T-helper 9 cell (primary cell): ENCODE measurements around the gene OR2V1.
"Not testable (repeated sequence)": the region's sequence is repeated elsewhere in the genome, so short reads cannot be mapped to it uniquely, and the experiment has no call there.

ENCODE experiments used
- DNase-seq: peaks from one replicate; pipeline ENCODE4 v3.0.0-alpha.2; 2020

The OR2V1 gene

DNA sequence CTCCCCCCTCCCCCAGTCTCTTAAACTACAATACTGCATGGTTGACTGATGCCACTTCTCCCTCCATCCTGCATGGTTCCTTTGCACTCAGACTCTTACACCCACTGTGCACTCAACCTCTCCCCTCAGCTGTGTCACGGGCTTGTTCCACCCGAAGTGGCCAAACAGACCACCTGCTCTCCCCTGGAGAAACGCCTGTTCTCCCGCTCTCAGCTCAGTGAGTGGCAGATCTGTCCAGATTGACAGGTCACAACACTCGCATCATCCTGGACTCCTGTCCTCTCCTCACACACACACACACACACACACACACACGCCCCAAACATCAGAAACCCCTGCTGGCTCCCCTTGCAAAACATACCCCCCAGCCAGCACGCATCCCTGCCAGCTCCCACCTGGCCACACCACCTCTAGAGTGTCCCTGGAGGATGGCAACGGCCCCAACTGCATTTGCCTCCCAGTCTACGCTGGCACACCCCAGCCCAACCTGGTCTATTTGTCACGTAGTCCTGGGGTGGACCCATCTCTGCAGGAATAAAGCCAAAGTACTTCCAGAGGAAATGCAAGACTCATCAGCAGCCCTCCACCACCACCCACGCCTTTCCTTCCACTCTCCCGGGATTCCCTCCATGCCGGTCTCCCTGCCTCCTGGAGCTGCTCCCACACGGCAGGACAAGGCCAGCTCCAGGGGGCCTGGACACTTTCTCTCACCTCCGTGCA lies 2.9 kb downstream of the OR2V1 start:
- no peak for DNase-seq

DNA sequence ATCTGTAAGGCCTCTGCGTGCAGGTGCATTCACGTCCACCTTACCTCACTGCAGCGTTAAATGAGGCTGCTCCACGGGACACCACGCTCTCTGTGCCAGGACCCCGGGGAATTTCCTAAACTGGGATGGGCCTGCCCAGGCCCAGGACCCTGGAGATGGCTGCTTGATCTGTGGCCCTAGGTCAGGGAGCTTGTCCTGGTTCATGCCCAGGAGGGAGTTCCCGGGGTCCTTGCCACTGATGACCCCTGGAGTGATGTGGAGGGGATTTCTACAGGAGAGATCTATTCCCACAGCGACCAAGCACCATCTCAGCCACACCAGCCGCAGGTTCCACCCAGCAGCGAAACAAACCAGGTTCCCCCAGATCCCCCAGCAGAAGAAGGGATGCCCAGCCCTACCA lies 3.5 kb downstream of the OR2V1 start:
- no peak for DNase-seq

DNA sequence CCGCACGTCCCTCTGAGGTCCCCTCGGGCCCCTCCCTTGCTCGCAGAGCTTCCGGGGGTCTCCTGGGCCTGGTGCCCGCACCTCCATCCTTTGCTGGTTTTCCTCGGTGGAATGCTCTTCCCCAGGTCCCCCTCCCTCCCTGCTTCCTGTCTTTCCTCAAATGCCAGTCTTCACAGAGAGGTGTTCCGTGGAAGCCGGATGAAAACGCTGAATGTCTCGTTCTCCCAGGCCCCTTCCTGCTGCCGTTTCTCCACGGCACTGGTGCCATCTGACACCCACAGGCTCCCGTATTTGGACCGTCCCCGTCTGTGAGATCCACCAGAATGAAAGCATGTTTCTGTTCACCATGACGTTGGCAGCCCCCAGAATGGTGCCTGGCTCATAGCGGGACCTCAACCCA lies 4.1 kb downstream of the OR2V1 start:
- no peak for DNase-seq

DNA sequence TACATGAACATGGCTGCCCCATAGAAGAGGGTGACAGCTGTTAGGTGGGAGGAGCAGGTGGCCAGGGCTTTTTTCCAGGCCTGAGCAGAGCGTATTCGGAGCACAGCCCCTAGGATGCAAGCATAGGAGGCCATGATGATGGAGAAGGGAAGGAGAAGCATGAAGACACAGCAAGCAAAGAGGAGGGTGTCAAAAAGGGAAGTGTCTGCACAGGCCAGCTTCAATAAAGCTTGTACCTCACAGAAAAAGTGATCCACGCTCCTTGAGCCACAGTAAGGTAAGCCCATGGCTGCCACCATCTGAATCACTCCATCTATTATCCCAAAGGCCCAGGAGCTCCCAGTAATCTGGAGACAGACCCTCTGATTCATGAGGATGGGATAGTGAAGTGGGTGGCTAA lies 6.4 kb downstream of the OR2V1 start:
- no peak for DNase-seq

DNA sequence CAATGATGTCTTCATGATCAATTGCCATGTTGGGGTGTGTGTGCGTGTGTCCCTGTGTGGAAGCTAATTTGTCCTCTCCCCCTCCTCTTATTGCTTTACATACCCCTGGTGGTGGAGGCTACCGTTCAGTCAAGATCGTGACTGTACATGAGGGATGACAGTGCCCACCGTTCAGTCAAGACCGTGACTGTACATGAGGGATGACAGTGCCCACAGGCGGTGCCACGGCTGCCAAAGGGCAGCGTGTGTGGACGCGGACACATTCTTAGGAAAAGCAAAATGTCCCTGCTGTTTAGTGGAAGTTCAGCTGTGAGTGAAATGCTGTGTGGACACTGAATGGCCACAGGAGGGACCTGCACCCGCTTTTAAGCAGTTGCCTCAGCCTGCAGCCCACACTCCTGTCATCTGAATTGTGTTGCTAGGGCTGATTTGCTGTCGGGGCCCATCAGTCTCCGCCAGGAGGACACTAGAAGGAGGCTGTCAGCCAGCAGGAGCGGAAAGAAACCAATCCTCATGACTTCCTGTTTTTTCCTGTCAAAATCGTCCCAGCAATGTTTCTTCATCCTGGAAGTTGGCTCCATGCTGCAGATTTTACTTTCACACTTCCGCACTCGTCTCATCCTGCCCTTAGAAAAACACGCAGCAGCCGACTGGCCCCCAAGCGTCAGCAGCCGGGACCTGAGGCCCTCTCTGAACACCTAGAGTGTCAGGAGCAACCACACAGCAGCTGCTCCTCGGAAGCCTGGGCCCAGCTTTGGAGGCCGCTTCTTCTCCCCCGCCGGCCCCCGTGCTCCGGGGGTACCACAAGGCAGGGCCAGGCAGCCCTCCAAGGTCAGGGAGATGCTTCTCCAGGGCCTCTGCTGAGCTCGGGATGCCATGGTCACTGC lies 9.1 kb downstream of the OR2V1 start:
- no peak for DNase-seq

DNA sequence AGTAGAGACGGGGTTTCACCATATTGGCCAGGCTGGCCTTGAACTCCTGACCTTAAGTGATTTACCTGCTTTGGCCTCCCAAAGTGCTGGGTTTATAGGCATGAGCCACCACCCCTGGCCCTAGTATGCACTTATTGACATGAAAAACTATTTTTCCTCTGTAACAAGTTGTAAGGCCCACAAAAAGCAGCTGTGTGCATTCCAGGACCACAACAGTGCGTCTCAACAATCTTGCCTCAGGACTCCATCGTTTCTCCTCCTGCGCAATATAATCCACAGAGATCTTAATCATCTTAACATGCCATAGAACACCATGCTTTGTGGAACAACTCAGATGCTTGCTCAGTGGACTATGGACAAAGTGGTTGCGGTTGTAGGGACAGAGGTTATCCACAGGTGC lies 10.2 kb downstream of the OR2V1 start:
- DNase-seq = no peak

DNA sequence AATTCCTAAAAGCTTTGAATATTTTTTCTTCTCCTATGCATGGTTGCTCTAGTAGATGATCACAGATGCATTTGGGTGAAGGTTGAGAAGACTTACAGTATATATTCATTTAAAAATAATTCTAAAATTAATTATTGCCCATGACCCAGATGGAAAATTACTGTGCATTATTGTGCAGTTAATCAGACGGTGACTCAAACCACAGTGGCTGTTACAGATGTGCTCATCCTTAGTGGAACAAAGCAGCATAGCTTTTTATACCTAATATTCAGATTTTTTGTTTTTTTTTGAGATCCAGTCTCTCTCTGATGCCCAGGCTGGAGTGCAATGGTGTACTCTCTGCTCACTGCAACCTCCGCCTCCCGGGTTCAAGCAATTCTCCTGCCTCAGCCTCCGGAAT lies 10.7 kb downstream of the OR2V1 start:
- no peak for DNase-seq

DNA sequence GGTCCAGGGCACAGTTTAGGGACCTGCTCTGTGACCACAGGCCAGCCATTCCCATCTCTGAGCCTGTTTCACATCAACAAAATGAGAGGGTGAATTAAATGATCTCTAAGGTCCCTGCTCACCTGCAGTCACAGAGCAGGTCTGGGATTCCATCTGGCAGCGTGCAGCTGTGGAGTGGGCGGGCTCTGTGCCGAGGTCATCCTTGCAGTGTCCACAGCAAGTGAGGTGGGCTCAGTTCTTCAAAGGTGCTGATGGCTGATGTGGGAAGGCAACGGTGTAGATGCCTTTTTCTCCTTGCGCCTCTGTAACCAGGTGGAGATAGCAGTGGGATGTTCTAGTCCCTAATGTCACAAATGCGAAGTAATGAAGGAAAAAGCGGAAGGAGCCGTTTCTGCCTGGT lies 11.9 kb downstream of the OR2V1 start:
- DNase-seq = no peak

DNA sequence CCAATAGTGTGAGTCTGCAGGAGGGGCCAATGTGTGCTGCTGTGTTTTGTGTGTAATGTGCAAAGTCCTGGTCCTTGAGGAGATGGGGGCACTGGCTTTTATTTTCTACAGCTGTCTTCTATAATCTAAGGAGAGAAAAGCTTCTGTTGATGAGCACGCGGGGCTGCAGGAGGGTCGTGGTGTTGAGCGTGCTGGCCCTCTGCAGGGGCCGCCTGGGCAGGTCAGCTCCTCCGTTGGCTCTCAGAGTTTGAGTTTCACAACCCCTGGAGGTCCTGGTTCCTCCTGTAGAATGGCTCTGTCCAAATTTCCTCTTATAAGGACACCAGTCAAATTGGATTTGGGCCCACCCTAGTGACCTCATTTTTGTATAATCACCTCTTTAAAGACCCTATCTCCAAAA lies 12.6 kb downstream of the OR2V1 start:
- no peak for DNase-seq

DNA sequence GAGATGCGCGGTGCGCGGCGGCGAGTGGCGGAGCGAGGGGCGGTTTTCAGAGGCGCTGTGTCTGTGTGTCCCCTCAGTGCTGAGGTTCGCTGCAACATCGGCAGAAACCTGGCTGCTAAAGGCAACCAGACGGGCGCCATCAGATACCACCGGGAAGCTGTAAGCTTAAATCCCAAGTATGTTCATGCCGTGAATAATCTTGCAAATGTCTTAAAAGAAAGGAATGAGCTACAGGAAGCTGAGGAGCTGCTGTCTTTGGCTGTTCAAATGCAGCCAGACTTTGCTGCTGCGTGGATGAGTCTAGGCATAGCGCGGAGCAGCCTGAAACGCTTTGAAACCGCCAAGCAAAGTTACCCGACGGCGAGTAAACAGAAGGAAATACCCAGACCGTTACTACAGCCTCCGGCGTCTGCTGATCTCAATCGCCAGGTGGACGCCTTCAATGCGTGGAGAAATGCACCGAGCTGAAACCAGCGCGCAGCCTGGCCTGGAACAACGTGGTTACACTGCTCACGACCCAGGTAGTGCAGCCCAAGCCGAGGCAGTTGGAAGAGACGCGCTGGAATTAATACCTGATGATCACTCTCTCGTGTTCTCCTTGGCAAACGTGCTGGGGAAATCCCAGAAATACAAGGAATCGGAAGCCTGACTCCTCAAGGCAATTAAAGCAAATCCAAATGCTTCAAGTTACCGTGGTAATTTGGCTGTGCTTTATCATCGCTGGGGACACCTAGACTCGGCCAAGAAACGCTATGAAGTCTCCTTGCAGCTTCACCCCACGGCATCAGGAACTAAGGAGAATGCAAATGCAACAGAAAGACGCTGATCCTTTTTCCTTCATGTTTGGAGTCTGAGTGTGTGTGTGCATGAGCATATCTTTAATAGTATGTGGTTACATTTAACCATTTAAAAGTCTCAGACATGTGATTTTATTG lies 15.9 kb downstream of the OR2V1 start:
- no peak for DNase-seq

DNA sequence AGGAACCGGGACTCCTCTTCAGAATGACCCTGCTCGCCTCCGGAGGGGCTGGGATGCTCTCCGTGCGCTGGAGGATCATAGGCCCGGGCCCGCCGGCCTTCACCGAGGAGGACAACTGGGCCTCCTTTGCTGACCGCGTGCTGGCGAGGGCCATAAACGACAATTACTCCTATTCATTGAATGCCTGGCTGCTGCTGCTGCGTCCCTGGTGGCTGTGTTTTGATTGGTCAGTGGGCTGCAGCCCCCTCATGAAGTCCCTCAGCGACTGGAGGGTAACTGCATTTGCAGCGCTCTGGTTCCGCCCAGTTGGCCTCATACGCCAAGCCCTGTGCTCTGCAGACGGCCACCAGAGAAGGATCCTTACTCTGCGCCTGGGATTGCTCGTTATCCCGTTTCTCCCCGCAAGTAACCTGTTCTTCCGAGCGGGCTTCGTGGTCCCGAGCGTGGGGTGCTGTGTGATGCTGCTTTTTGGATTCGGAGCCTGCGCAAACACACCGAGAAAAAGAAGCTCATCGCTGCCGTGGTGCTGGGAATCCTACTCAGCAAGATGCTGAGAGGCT lies 16.6 kb downstream of the OR2V1 start:
- no peak for DNase-seq

DNA sequence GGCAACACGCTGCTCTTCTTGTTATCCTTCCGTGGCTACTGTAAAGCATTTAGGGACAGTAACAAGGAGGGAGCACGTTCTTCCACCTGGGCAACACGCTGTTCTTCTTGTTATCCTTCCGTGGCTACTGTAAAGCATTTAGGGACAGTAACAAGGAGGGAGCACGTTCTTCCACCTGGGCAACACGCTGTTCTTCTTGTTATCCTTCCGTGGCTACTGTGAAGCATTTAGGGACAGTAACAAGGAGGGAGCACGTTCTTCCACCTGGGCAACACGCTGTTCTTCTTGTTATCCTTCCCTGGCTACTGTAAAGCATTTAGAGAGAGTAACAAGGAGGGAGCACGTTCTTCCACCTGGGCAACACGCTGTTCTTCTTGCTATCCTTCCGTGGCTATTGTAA lies 17.4 kb downstream of the OR2V1 start:
- DNase-seq = not testable (repeated sequence)

DNA sequence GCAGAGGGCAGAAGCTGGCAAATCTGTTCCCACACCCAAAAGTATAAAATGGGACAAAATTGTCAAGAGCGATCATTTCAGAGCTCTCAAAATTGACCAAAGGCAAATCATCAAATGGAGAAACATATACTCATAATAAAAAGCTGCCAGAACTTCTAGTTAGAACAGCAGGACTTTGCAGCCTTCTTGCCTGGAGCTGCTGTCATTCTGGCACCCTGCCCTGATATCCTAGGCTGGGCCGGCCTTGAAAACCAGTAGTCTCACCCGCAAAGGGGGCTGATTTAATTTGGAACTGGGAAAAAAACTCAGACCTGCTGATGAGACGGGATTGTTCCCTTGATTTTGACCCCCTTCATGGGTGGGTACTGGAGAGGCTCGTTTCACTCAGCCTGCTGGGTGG lies 18.5 kb downstream of the OR2V1 start:
- no peak for DNase-seq

DNA sequence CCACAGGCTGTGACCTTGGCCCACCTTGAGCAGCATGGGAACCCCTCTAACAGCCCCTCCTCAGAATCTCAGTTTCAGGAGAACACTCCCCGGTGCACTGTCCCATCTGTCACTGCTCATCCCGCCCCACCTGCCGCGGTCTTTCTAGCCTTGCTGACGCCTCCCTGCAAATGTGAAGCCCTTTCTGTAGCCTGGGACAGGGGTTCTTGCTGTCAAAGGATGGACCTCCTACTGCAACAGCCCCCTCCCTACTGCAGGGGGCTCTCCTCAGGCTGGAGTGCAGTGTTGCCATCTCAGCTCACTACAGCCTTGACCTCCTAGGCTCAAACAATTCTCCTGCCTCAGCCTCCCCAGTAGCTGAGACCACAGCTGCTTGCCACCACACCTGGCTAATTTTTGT lies 20.0 kb downstream of the OR2V1 start:
- DNase-seq = no peak

DNA sequence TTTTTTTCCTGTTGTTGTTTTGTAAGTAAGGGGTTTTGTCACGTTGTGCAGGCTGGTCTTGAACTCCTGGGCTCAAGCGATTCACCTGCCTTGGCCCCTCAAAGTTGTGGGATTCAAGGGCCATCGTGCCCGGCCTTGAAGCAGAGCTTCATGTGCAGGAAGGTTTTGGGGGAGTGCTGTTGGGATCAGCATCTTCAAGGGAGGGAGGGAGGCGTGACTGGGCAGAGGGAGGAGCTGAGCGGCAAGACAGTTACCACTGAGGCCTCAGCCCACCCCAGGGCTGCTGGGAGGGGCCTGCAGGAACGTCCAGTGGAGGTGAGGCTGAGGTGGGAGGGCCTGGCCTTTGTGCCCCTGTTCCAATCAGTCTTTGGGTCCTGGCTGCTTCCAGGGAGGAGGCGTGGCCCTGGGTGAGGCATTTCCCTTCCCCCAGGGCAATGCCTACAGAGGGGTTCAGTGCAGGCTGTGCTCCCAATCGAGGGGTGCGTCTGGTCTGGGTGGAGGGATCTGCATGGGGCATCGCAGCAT lies 21.4 kb downstream of the OR2V1 start:
- DNase-seq = no peak

DNA sequence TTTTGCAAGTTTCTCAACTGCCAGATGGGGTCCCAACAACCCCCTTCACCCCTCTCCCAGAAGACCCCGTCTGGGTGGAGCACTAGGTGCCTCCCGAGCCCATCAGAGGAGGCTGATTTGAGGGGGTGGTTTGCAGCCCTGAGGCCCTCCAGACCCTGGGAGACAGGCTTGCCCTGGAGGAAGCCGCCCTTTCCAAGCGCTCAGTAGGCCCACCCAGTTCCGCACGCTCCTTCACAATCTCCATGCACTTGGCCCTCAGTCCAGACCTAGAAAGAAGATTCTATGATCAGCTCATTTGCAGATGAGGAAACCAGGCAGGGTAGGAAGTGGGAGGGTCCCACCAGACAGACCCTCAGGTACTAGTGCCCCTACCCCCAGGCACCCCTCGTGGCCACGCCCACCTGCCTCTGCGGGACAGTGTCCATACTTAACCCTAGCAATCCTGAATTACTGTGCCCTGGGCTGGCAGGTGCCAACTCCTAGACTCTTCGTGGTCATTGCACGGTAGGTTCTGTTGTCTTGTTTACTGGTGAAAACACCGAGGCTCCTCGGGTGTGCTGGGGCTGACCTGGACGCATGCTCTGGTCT lies 22.3 kb downstream of the OR2V1 start:
- DNase-seq = no peak

DNA sequence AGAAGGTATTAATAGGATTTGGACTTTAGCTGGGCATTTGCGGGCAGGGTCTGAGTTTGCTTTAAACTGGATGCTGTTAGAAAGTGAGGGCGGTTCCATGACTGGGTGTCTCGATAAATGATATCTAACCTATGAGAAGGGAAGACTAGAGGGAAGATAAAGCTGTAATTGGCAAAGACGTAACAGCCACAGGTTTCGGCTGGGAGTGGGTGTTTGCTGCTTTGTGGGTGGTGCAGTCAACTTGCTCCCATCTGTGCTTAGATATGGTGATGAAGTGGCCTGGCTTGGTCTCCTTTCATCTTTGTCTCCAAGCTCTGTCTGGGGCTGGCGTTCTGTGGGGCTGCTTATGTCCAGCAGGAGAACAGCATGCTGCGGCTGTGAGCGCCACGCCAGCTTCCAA lies 23.3 kb downstream of the OR2V1 start:
- no peak for DNase-seq

DNA sequence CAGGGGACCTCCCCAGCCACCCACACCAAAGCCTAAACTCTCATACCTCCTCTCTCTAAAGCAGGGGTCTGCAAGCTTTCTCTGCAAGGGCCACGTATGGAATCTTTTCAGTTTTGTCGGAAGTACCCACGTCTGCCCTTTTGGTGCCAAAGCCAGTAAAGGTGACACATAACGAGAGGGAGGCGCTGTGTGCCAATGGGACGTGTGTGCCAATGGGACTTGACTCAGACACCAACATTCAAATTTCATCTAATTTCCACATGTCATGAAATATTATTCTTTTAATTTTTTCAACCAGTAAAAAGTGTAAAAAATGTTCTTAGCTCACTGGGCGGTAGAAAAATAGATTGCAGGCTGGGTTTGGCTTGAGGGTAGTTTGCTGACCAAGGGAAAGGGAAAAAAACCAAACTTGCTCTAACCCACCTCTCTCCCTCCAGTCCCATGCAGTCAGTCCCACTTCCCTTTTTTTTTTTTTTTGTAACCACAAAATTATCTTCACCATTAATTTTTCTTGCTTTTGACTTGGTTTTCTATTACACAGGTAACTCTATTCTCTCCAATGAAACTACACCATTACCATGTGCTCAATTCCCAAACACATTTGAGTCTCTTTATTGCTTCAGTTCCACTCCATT lies 25.5 kb downstream of the OR2V1 start:
- DNase-seq = no peak

DNA sequence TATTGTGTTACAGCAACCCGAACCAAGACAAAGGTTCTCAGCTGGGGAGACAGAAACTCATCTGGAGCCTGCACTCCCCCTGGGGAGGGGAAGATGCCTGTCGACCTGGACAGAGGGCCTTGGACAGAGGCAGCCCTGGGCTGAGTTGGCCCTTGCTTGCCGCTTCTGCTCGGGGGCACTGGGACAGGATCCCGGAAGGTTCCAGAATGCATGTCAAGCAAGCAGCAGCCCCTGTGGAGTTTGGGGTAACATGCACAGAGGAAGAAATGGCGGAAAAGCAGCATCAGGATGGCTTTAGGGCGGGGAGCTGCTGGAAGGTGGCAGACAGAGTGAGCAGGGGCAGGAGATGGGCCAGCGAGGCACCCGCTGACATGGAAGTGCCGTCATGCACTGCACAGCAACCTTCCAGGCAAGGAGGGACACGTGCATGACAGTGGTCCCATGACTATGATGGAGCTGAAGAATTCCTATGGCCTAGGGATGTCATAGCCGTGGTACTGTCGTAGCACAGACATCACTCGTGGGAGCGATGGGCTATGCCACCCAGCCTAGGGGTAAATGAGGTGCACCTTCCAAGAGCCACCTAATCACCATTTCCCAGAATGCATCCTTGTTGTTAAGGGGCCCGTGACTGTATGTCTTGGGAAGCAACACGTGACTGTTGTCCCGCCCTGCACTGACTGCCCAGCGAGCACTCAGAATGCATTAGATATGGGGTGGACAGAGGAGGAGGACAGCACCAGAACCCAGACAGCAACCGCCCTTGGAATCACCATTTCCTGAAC lies 26.2 kb downstream of the OR2V1 start:
- DNase-seq = not testable (repeated sequence)

DNA sequence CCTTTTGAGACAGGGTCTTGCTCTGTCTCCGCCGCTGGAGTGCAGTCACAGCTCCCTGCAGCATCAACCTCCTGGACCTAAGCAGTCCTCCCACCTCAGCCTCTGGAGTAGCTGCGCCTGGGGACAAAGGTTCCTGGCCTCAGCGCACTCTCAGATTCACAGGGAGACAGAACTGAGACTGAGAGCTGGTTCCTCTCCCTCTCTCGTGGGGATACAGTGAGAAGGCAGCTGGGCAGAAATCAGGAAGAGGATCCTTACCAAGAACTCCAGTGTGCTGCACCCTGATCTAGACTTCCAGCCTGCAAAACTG lies 26.8 kb downstream of the OR2V1 start:
- DNase-seq = not testable (repeated sequence)
